Measurements from ENCODE around the gene CLASP2. TPM values are rescaled to one million over a fixed set of nuclear protein-coding genes. Genes with fewer than 3 reads are reported as not detected.

Gene CLASP2
- total and polyA plus RNA-seq, 9 donors, result 14.5 to 71.2 (median 66.0) TPM

- 45 to 72% (median 49%) methylated on average over 2 of the region's 2 CpGs for WGBS, 3 donors
- no peaks in the 10 kb centered on the region for H3K4me1 ChIP-seq (ENCODE audit: insufficient read depth)
- H3K4me3 ChIP-seq, result no peak overlapping the region
- intact Hi-C loops (cut with DNase I), result loop anchor here (5.0 to 10.0 kb wide), 4 partner anchors 72 to 147 kb away; partner anchors contain the start of gene CLASP2 (in 2 of the 4)
- H3K27me3 ChIP-seq, result no peaks in the 10 kb centered on the region
- no peaks in the 10 kb centered on the region for H3K9me3 ChIP-seq
- no peak for DNase-seq
- H3K27ac ChIP-seq, result no peak overlapping the region
- TF ChIP-seq POLR2A (IDR thresholded peaks at IDR 0.05) (no peak), CTCF (IDR thresholded peaks at IDR 0.05) (no peak), EP300 (IDR thresholded peaks at IDR 0.05) (no peak)
- no peaks in the 10 kb centered on the region for H3K36me3 ChIP-seq
Observed at GRCh38 chr3:33639889-33640288, 78.2 kb downstream of the CLASP2 start.

GRCh38 chr3:33637482-33637881 is 80.6 kb downstream of the CLASP2 start:
- H3K9me3 ChIP-seq, result no peaks in the 10 kb centered on the region
- TF ChIP-seq EP300 (IDR thresholded peaks at IDR 0.05), result no peak
- TF ChIP-seq POLR2A (IDR thresholded peaks at IDR 0.05), result no peak
- no peak for TF ChIP-seq CTCF (IDR thresholded peaks at IDR 0.05)
- intact Hi-C loops (cut with DNase I), result loop anchor here (5.0 to 10.0 kb wide), 4 partner anchors 75 to 150 kb away; partner anchors contain the start of gene CLASP2 (in 2 of the 4)
- no peaks in the 10 kb centered on the region for H3K36me3 ChIP-seq
- no peaks in the 10 kb centered on the region for H3K27me3 ChIP-seq
- H3K27ac ChIP-seq, result no peak overlapping the region
- DNase-seq, result no peak
- H3K4me1 ChIP-seq (ENCODE audit: insufficient read depth), result no peaks in the 10 kb centered on the region
- WGBS, 3 donors, result 42 to 69% (median 52%) methylated on average over 5 of the region's 5 CpGs
- H3K4me3 ChIP-seq, result no peak overlapping the region

GRCh38 chr3:33636125-33636850 is 81.8 kb downstream of the CLASP2 start:
- H3K27me3 ChIP-seq, result no peaks in the 10 kb centered on the region
- no peaks in the 10 kb centered on the region for H3K4me1 ChIP-seq (ENCODE audit: insufficient read depth)
- no peak overlapping the region for H3K27ac ChIP-seq
- TF ChIP-seq EP300 (IDR thresholded peaks at IDR 0.05) (no peak), CTCF (IDR thresholded peaks at IDR 0.05) (peak; percentile 23 to 46 (median 41))
- no peaks in the 10 kb centered on the region for H3K36me3 ChIP-seq
- 51 to 60% (median 57%) methylated on average over 6 of the region's 6 CpGs for WGBS, 3 donors
- H3K9me3 ChIP-seq, result no peaks in the 10 kb centered on the region
- no peak overlapping the region for H3K4me3 ChIP-seq
- intact Hi-C loops (cut with DNase I), result loop anchor here (5.0 to 10.0 kb wide), 4 partner anchors 76 to 151 kb away; partner anchors contain the start of gene CLASP2 (in 2 of the 4)
- no peak for DNase-seq

- DNase-seq, result no peak
- Histone ChIP-seq H3K9me3 (no peaks in the 10 kb centered on the region), H3K4me3 (no peak overlapping the region), H3K27ac (no peak overlapping the region), H3K4me1 (ENCODE audit: insufficient read depth) (no peaks in the 10 kb centered on the region), H3K36me3 (no peaks in the 10 kb centered on the region), H3K27me3 (no peaks in the 10 kb centered on the region)
- TF ChIP-seq EP300 (IDR thresholded peaks at IDR 0.05) (no peak), POLR2A (IDR thresholded peaks at IDR 0.05) (no peak), CTCF (IDR thresholded peaks at IDR 0.05) (no peak)
- intact Hi-C loops (cut with DNase I), result loop anchor here in 3 of 4 donors (10.0 kb wide), 1 partner anchor 151 kb away; no protein-coding TSS in a partner anchor
- 88 to 90% (median 90%) methylated on average over 3 of the region's 3 CpGs for WGBS, 3 donors
Observed at GRCh38 chr3:33634262-33634661, 83.8 kb downstream of the CLASP2 start.
